Stimulated activated CD4-positive, alpha-beta T cell treated with anti-CD3 and anti-CD28 coated beads, TNF-alpha, amount 100 ng/mL, for 24 hours (primary cell): ENCODE results near the gene RREB1.
A peak's percentile ranks its signal among the peaks of the same experiment; 100 is the strongest.

Source experiments
- DNase-seq, 3 experiments: peaks; one replicate each; pipeline ENCODE4 v3.0.0-alpha.2; 2020; ENCODE audit warnings: low read depth in 3 of 3

RREB1 gene

DNA sequence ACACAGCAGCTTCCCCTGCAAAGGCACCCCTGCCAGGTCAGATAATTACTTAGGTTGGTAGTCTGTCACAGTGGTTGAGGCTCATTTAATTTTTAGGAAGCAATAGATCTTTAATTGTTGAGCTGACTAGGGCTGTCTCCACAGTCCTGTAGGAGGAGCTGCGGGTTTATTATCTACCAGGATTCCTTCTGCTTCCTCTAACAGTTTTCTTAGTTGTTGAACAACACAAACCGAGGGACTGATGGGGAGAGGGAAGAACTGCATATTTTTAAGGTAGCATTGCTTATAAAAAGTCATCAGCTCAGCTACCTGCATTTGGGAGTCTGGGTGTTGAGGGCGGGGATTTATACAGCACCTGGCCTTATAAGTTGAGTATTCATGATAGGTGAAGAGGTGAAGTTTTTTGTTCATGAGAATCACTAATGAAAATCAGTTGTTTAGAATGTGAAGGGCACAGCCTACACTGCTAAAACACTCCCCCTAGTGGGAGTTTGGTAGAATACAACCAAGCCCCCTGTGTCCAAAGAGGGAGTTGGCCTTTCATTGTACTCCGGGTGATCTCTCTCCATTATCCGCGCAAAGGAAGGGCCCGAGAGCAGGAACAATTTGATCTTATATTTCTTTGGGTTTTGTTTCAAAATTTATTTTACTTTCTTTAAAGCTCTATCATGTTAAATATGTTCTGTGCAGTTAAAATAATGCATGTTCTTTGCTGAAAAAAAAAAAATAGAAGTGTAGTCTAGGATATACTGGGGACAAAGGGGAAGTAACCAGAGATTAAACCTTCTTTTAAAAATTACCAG is 135.6 kb downstream of the RREB1 start:
- peak in 2 of 3 experiments; percentile 29 to 41 for DNase-seq

DNA sequence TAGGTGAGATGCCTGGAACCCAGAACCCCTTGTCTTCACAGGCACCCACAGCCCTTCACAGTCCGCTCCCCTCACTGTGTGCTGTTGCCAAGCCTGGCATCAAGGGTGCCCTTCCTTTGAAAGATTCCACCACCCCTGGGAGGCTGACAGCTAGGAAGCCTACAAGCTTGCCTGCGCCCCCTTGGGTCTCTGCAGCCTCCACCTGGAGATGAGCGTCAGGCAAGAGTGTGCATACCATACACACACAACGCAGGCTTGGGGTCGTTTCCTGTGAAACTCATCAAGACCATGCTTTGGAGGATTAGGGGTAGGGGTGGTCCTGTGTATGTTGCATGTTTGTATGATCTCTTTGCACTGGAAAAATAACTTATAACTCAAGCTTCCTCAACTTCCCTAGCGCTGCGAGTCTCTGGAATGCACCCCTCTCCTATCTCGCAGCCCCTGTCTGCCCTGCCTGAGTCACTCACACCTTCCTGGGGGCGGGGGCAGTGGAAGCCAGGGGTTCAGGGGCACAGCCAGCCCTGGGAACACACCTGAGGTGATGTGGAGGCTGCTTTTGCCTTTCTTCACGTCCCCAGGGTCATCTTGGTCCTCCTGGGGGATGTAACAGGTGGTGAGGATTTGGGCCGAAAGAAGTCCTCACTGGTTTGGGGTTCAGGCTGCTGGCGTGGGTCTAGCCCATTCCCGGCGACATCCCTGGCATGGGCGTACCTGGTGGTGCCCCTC is 138.1 kb downstream of the RREB1 start:
- no peak for DNase-seq

DNA sequence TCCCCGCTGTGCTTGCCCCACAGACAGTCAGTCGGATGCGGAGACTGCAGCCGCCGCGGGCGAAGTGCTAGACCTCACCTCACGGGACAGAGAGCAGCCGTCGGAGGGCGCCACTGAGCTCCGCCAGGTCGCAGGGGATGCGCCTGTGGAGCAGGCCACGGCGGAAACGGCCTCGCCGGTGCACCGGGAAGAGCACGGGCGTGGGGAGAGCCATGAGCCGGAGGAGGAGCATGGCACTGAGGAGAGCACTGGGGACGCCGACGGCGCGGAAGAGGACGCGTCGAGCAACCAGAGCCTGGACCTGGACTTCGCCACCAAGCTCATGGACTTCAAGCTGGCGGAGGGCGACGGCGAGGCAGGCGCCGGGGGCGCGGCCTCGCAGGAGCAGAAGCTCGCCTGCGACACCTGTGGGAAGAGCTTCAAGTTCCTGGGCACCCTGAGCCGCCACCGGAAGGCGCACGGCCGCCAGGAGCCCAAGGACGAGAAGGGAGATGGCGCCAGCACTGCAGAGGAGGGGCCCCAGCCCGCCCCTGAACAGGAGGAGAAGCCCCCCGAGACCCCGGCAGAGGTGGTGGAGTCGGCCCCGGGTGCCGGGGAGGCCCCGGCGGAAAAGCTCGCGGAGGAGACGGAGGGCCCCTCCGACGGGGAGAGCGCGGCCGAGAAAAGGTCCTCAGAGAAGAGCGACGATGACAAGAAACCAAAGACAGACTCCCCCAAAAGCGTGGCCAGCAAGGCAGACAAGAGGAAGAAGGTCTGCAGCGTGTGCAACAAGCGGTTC is 138.8 kb downstream of the RREB1 start:
- DNase-seq: no peak

DNA sequence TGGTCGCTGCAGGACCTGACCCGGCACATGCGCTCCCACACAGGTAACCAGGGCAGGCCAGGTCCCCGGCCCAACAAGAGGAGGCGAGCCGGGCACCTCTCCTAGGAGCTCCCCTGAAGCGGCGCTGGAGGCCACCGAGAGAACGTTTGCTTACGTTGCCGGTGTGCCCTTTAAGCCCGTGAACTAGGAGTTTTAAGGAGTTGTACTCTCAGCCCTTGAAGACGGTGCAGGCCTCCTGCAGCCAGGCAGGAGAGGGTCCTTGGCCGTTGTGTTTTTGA is 139.4 kb downstream of the RREB1 start:
- DNase-seq: no peak

DNA sequence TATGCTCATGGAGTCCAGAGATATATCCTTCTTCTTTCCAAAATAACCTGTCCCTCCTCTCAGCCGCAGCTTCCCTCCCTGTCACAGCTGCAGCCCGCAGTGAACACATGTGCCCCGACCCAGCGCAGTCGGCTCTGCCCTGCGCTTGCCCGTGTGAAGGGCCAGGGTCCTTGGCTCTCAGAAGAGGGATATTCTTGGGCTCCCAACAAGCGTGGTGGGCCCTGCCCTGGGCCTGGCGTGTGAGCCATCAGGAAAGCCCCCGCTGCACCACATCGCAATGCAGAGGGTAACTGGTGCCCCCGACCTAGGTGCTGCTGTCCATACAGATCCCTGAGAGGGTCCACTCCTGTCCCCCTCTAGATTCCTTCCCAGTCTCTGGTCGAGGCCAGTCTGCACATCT is 140.1 kb downstream of the RREB1 start:
- DNase-seq: no peak

DNA sequence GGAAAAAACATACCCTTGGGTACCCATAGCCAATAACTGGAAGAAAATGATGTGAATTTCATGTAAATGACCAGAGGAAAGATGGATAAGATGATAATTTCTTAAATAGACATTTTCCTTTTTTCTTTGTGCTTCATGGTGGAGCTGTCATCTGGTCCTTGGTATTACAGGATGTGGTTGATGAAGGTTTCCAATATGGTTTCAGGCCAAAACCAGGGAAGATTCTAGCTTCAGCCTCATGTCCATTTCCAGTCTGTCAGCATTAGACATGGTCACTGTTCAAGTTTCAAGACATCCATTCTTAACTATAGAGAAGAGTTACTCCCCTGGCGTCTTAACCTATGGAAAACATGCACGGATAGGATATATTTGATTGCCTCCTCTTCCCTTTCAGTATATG is 141.6 kb downstream of the RREB1 start:
- DNase-seq: no peak

DNA sequence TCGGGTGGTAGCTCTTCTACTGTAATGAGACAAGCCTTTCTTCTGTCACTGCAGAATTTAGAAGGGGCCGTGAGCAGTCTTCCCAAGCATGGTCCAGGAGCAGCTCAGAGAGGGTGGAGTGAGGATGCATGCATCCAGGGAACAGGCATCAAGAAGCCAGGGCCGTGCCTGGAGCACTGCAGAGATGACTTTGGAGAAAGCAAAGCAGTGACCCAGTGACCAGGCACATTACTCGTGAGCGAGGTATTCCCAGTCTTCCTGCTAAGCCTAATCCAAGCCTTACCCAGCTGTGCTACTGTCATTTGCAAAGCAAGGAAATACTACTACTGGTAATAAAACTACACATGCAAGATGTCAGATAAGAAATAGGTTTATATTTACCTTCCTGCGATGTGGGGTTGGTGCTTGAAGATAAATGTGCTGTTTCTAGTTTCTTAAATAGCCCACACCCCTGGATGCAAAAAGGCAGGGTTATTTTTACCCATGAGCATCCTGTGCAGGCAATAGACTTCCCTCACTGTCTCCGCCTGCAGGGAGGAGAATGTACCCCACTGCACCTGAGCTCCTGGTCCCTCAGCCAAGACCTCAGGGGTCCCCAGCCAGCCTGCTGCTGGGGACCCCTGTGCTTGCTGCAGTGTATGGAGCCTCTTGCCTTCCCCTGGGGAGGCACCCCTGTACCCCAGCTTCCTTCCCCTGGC is 142.3 kb downstream of the RREB1 start:
- DNase-seq: no peak

DNA sequence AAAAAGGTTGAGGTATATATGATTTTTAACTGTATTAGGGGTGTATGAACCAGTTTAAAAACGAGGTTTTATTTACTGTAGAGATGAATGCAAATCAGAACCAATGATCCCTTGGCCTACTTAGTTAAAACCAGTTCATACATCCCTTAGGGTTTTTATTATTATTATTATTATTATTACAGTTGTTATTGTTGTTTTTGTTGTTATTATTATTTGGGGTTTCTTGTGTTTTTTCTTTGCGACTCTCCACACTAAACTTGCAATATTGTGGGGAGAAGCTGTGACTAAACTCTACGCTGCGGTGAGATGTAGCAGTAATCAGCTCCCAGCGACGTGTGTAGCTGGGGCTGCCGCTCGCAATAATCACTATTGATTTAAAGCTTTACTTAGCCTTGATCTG is 143.1 kb downstream of the RREB1 start:
- DNase-seq: no peak

DNA sequence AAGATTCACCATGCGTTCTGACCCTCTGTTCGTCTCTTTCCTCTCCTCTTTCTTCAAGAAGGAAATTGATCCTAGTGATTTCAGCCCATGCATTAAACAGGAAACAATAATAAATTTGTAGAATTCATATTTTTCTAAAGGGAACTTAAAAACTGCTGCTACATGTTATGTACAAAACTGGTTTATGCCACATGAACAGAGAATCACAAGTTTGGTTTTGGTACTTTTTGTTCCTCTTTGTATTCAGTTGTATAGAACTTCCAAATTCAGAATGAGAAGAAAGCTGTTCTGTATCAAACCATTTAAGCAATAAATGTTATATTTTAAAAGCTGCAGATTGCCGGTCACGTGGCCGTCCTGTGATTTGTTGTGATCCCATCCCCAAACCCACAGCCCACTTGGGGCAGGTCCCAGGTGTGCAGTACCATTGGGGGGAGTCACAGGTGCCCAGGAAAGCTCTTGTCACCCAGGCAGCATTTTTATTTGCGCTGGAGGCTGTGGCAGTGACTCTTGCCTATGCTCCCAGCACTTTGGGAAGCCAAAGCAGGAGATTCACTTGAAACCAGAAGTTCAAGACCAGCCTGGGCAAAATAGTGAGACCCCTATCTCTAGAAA is 144.0 kb downstream of the RREB1 start:
- DNase-seq: no peak

DNA sequence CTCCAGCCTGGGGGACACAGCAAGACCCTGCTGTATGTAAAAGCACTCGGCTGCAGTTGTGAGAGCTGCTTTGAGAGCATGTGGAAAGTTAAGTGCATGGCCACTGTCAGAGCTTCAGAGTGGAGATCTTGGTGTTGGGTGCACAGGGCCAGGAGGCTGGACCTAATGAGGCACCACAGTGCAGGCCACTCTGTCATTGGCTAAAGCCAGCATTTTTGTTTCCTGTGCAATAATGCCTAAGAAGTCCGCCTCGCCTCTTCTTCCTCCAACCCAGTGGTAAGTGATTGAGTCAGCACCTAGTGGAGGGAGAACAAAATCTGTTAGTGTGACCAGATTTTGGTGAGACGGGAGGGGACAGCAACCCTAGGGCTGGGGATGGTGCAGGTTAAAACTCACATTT is 144.6 kb downstream of the RREB1 start:
- DNase-seq: no peak

DNA sequence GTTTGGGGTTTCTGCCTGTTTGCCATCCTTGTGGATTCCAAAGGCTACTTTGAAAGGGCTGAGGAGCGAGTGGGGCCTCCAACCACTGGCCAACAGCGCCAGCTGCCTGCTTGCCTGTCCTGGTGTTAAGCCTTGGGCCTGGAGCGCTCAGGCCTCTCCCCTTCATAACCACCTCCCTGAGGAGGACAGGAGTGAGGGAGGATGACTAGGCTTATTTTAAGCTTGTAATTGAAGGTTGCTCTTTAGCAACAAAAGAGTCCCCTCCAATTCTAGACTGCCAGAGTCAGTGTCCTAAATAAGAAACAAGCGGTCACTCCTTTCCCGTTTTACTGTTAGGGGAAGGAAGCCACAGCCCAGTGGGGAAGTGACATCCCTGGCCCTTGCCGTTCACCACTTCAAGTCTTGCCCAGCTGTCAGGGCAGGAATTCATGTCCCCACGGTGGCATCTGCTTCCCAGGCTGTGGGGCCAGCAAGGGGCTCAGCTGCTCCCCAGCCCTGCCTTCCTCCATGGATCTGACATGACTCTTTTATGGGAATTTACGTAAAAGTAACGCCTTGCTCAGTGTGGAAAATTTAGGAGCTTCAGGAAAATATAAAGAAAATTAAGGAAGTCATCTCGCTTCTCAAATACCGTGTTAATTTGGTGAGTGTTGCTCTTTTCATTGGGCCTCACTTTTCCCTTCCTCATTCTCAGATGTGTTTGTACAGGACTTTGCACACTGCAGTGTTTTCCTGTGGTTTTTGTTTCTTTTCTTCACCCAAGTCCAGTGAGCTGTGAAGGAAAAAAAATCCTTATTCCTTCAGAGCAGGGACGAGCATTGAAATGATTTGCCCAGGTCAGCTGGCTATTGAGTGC is 147.4 kb downstream of the RREB1 start:
- DNase-seq: no peak

DNA sequence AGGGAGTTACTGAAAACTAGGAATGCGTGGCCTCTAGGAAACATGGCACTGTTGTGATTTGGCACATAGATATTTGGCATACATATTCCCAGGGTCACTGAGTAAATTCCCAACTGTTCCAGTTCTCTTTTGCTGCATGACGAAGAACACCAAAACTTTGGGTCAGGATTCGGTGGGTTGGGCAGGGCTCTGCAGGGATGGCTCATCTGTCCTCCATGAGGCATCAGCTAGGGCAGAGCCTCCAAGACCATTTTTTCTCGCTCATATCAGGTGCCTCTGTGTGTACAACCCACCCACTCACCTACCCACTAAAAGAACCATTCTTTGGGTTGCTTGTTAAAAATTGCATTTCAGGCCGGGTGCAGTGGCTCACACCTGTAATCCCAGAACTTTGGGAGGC is 148.2 kb downstream of the RREB1 start:
- no peak for DNase-seq

DNA sequence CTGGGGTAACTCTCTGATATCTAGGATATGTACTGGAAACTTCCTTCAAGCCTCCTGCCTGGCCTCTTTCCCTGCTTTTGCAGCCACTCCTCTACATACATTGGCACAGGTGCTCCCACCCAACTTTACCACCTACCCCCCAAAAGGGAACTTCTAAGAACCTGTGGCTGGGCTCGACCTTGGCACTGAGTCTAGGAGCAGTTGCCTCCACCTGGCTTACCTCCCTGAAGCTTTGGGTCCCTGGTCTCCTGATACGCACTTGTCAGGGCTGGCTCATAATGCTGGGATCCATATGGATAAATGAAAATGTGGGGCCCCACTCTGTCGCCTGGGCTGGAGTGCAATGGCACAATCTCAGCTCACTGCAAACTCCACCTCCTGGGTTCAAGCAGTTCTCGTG is 149.0 kb downstream of the RREB1 start:
- DNase-seq: no peak

DNA sequence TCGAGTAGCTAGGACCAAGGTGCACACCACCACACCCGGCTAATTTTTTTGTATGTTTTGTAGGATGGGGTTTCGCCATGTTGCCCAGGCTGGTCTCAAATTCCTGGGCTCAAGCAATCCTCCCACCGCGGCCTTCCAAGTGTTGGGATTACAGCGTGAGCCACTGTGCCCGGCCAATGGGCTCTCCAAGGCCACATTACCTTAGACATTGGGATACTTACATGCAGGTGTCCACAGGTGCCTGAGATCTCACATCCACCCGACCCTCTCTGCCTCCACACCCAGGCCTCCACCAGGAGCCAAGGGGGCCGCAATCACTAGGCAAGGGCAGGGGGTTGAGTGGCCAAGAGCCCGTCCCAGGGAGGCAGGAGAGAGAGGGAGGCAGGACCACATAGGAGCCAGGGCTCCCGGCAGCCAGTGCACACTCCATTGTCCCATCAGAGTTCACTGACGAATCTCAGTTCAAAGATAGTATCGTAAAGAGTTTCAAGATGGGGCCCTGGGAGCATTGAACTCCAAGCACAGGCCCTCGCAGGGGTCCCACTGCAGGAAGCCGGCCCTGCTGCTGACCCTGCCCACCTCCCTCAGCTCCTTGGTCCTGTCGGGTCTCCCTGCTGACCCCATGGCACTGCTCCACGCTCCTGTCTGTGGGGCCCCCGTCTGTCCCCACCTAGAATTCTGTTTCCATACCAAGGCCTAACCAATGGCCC is 149.9 kb downstream of the RREB1 start:
- no peak for DNase-seq

DNA sequence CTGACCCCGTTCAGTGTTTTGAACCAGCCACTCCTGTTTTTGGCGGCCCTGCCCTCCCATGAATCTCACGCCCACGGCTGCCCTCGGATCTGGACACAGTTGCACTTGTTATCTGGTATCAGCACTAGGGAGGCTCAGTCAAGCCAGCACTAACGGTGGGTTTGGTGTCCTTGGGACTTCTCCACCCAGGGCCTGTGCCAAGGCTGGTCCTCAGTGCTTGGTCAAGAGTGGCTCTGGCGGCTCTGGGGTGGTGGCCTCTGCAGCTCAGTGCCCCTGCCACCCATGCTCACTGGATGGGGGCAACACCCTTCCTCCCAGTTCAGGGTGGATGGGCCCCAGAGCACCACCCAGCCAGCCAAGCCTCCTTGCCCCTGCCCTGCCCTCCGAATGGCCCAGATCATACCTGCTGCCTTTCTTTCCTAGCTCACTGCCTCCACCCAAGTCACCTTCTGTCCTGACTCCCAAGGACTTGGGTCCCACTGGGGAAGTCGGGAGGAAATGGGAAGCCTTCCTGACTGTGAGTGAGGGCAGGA is 150.5 kb downstream of the RREB1 start:
- DNase-seq: no peak

DNA sequence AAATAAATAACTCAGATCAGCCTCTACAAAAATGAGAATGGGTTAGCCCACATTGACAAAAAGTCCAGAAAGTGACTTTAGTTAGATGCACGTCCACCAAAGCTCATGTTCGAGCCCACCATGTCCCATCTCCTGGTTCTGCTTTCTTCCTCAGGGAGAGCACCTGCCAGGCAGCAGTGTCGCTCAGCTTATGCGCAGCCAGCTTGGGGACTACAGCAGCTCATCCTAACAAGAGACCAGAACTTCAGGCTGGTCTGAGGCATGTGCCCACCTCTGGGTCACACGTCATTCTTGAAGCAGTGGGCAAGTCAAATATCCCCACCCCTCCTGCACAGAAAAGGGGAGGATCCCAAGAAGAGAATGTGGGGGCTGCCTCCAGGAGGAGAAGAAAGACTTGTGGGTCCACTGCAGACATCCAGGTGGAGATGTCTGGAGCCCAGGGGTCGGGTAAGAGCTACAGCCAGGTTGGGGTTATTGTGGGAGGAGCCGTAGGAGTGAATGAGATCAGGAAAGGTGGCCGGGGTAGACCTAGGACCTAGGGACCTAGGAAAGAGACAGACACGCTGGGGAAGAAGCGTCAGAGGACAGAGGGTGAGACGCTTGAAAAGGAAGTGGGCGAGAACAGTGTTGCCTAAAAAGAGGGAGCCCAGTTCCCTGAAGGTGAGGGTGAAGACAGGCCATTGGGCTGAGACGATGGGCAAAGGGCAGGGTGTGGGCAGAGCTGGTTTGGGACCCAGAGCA is 152.7 kb downstream of the RREB1 start:
- no peak for DNase-seq

DNA sequence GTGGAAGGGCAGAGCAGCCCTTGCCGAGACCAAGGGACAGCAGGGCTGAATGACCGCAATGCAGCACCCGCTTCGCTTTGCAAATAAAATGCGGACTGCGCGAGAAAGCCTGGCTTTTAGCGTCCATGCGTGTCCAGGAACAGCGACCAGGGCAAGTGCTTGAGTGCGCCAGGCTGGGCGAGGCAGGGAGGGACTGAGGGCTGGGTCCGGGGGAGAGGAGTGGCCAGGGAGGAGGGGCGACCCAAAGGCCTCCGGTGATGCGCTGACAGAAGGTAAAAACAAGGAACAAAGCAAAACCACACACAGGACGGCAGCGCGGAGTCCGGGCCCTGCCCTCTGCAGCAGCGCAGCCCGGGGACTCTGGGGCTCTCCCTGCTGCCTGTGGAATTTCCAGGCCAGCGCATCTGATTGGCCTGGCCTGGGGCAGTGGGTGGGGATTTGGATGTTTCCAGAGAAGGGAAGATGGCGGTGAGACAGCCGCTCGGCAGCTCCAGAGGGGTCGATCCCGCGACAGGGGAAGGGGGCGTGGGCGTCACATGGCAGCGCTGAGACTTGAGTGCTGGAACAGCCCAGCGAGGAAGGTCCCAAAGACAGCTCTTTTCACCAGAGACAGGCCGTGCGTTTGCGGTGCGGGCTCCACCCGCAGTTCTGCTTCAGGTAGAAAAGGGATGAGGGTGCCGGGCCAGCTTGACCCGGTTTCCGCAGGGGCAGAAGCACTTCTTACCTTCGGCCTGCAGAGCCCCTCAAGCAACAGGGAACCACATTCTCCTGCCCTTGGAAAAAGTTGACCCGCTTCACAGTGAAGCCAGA is 153.5 kb downstream of the RREB1 start:
- peak; percentile 12 to 65 (median 28) for DNase-seq

DNA sequence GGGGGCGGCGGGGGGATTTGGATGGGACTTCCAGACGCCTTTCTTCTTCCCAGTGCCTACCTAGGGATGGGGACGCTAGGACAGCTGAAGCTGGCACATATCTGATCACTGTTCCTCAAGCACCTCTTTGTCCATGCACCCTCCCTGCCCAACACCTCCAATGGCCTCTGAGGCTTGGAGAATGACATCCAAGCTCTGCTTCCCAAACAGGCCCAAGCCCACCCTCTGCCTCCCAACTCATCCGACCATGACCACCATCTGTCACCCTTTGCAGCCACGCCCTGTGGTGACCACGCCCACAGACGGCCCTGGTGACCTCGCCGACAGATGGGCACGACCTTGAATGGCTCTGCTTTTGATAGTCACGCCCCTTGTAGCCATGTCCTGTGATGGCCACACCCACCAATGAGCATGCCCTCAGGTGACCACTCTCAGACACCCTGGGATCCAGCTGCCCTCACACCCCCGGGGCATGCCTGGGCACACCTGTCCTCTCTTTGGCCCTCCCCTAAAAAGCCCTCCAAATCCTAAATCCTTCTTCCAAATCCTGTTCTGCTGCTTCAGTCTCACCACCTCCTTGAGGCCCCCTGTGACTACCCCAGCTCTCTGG is 154.2 kb downstream of the RREB1 start:
- DNase-seq: no peak
